HUES48 (cell line): ENCODE measurements around the gene WHRN.

Experiments
- H3K27ac ChIP-seq: one replicate; pipeline ENCODE4 v1.7.0; 2013; ENCODE audit warnings: low read depth, low read length, inconsistent platforms
- H3K27me3 ChIP-seq: 2 replicates; pipeline ENCODE4 v1.6.1; 2013; ENCODE audit warnings: mild to moderate bottlenecking, low read length; ENCODE audit not compliant: control insufficient read depth, insufficient read depth
- H3K36me3 ChIP-seq: 2 replicates; pipeline ENCODE4 v1.6.1; 2013; ENCODE audit warnings: low read length; ENCODE audit not compliant: control insufficient read depth, insufficient read depth
- H3K4me1 ChIP-seq: 2 replicates; pipeline ENCODE4 v1.6.1; 2013; ENCODE audit warnings: mild to moderate bottlenecking, low read length; ENCODE audit not compliant: control insufficient read depth, insufficient read depth
- H3K4me3 ChIP-seq: 2 replicates; pipeline ENCODE4 v1.5.1; 2013; ENCODE audit warnings: mild to moderate bottlenecking, low read depth, low read length
- H3K9ac ChIP-seq: 2 replicates; pipeline ENCODE4 v1.6.1; 2013; ENCODE audit warnings: mild to moderate bottlenecking, low read depth, low read length, moderate library complexity
- H3K9me3 ChIP-seq: 2 replicates; pipeline ENCODE4 v1.6.1; 2013; ENCODE audit warnings: low read length; ENCODE audit not compliant: control insufficient read depth, insufficient read depth

Gene WHRN

DNA sequence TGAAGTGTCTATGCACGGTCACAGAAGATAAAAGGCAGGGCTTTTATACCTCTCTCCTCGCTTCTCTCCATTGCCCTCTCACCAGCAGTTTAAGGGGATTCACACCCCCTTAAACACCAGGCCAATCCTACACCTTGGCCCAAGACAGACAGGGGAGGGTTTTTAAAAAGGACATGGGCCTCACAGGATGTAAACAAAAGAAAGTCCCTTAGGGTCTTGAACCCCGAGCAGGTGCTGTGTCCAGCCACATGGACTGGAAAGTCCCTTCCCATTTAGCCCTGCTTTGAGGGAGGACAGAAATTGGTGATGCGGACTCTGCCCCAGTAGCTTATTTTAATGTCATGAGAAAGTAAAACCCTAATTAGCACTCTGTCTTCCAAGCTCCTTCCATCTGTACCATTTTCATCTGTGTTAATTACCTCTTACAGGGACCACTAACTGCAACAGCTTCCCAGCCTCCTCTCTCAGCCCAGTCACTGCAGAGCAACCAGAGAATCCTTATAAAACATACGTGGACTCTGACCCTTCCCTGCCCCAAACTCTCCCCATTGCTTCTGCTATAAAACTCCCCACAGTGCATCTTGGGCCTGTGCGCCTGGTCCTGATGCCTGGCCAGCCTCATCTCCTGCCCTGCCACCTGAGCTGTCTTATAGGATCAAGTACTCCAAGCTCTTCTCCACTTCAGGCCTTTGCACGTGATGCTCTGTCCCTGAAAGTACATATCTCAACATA lies 16.7 kb downstream of the WHRN start:
- Histone ChIP-seq H3K4me1 (no peaks in the 10 kb centered on the region), H3K9ac (no peak overlapping the region), H3K9me3 (no peaks in the 10 kb centered on the region), H3K36me3 (no peaks in the 10 kb centered on the region), H3K27ac (no peak overlapping the region), H3K27me3 (no peaks in the 10 kb centered on the region), H3K4me3 (no peak overlapping the region)

DNA sequence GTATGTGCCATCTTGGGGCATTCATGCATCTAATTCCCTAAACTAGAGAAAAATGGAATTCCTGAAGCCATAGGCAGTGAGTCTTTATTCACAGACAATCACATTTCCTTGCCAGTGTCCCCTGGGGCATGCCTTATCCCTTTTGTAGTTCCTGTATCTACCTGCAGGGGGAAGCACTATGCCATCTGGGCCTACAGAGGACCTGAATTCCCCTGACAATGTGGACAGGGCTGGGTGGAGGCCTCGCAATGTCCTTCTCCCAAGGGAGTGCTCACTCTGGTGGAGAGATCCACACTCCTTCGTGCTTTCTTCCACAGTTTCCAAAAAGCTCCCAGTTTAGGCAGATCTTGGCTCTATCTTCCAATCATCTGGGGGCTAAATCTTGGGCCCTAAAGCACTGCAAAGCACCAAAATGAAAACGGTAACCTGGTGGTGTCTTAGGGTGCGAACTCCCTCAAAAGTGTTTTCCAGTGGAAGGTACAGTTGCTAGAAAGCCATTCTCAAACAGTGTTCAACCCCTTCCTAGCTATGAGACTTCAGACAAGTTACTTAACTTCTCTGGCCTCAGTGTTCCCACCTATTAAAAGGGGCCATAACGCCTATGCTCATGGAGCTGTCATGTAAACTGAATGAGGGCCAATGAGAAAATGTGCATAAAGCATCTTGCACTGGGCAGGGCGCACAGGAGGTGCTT lies 17.5 kb downstream of the WHRN start:
- no peaks in the 10 kb centered on the region for H3K9me3 ChIP-seq
- H3K27me3 ChIP-seq, result no peaks in the 10 kb centered on the region
- no peaks in the 10 kb centered on the region for H3K36me3 ChIP-seq
- H3K4me3 ChIP-seq, result no peak overlapping the region
- H3K27ac ChIP-seq, result no peak overlapping the region
- H3K4me1 ChIP-seq, result no peaks in the 10 kb centered on the region
- no peak overlapping the region for H3K9ac ChIP-seq

GRCh38 chr9:114486205-114486963 lies 18.9 kb downstream of the WHRN start:
- Histone ChIP-seq H3K9ac (no peak overlapping the region), H3K4me3 (no peak overlapping the region), H3K36me3 (no peaks in the 10 kb centered on the region), H3K27ac (no peak overlapping the region), H3K27me3 (no peaks in the 10 kb centered on the region), H3K4me1 (no peaks in the 10 kb centered on the region), H3K9me3 (no peaks in the 10 kb centered on the region)

GRCh38 chr9:114484854-114485443 lies 20.3 kb downstream of the WHRN start:
- Histone ChIP-seq H3K9me3 (no peaks in the 10 kb centered on the region), H3K27me3 (no peaks in the 10 kb centered on the region), H3K4me3 (no peak overlapping the region), H3K27ac (no peak overlapping the region), H3K4me1 (no peaks in the 10 kb centered on the region), H3K36me3 (no peaks in the 10 kb centered on the region), H3K9ac (no peak overlapping the region)

GRCh38 chr9:114484215-114484853 lies 20.9 kb downstream of the WHRN start:
- H3K9ac ChIP-seq, result no peak overlapping the region
- H3K9me3 ChIP-seq, result no peaks in the 10 kb centered on the region
- no peak overlapping the region for H3K4me3 ChIP-seq
- no peaks in the 10 kb centered on the region for H3K4me1 ChIP-seq
- H3K27me3 ChIP-seq, result no peaks in the 10 kb centered on the region
- H3K27ac ChIP-seq, result no peak overlapping the region
- no peaks in the 10 kb centered on the region for H3K36me3 ChIP-seq

GRCh38 chr9:114483499-114483898 lies 21.8 kb downstream of the WHRN start:
- Histone ChIP-seq H3K27me3 (no peaks in the 10 kb centered on the region), H3K4me1 (no peaks in the 10 kb centered on the region), H3K27ac (no peak overlapping the region)

DNA sequence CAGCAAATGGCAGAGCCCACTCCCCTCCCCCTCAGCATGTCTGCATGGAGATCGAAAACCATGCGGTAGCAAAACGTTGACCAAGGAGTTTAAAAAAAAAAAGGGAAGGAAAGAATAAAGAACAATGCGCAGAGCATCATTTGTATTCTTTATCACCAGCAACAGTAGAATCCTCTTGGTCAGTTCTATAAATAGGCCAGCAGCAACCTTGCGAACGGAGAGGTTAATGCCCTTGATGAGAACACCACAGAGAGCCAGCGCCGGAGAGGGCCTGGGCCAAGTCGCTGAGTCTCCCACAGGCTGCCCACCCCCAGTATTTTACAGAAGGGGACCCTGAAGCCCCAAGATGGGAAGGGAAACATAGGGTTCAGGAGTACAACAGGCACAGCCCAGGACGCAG lies 22.7 kb downstream of the WHRN start:
- no peaks in the 10 kb centered on the region for H3K27me3 ChIP-seq
- no peaks in the 10 kb centered on the region for H3K9me3 ChIP-seq
- no peaks in the 10 kb centered on the region for H3K36me3 ChIP-seq
- no peak overlapping the region for H3K27ac ChIP-seq
- no peak overlapping the region for H3K9ac ChIP-seq
- H3K4me3 ChIP-seq, result no peak overlapping the region
- no peaks in the 10 kb centered on the region for H3K4me1 ChIP-seq

More at GRCh38 chr9:114483499-114483898, 21.8 kb downstream of the WHRN start:
- Histone ChIP-seq H3K9me3 (no peaks in the 10 kb centered on the region), H3K9ac (no peak overlapping the region), H3K4me3 (no peak overlapping the region), H3K36me3 (no peaks in the 10 kb centered on the region)

- no peaks in the 10 kb centered on the region for H3K4me1 ChIP-seq
- no peak overlapping the region for H3K9ac ChIP-seq
- no peaks in the 10 kb centered on the region for H3K27me3 ChIP-seq
- H3K4me3 ChIP-seq, result no peak overlapping the region
- no peaks in the 10 kb centered on the region for H3K36me3 ChIP-seq
- H3K27ac ChIP-seq, result no peak overlapping the region
- H3K9me3 ChIP-seq, result no peaks in the 10 kb centered on the region
Observed at GRCh38 chr9:114481789-114482188, 23.5 kb downstream of the WHRN start.

- Histone ChIP-seq H3K27ac (no peak overlapping the region), H3K9me3 (no peaks in the 10 kb centered on the region), H3K4me1 (no peaks in the 10 kb centered on the region), H3K9ac (no peak overlapping the region), H3K4me3 (no peak overlapping the region), H3K27me3 (no peaks in the 10 kb centered on the region), H3K36me3 (no peaks in the 10 kb centered on the region)
Observed at GRCh38 chr9:114480746-114481435, 24.4 kb downstream of the WHRN start.

GRCh38 chr9:114478871-114479270 lies 26.4 kb downstream of the WHRN start:
- H3K4me3 ChIP-seq, result no peak overlapping the region
- no peak overlapping the region for H3K9ac ChIP-seq
- H3K27ac ChIP-seq, result no peak overlapping the region
- H3K27me3 ChIP-seq, result no peaks in the 10 kb centered on the region
- no peaks in the 10 kb centered on the region for H3K36me3 ChIP-seq
- H3K9me3 ChIP-seq, result no peaks in the 10 kb centered on the region
- H3K4me1 ChIP-seq, result no peaks in the 10 kb centered on the region
